Natural killer cell (primary cell): Measurements from ENCODE around the gene TMCC1. TPM values are rescaled to one million over a fixed set of nuclear protein-coding genes. Genes with fewer than 3 reads are reported as not detected.

Source experiments
- ATAC-seq, 3 donors: fragments of 150-1000 bp in 2 of 3; fragments of 200-7000 bp in 1 of 3; cut with Tn5 transposase; 1 replicate in 1 of 3; 2 replicates in 2 of 3; pipeline ENCODE4 v1.10.0; 2021; ENCODE audit warnings: mild to moderate bottlenecking in 2 of 3, moderate library complexity in 2 of 3
- DNase-seq, 2 donors: peaks; one replicate each; pipeline versions ENCODE4 v3.0.0 to v3.0.0-alpha.2; 2013 to 2021; ENCODE audit warnings: mixed read lengths in 1 of 2
- H3K27ac ChIP-seq: one replicate; pipeline ENCODE4 v1.5.1; 2013; ENCODE audit warnings: mild to moderate bottlenecking, low read length
- H3K27me3 ChIP-seq: one replicate; pipeline ENCODE4 v1.6.1; 2013; ENCODE audit warnings: low read length; ENCODE audit not compliant: control insufficient read depth, insufficient read depth
- H3K36me3 ChIP-seq: one replicate; pipeline ENCODE4 v1.6.1; 2013; ENCODE audit warnings: low read length; ENCODE audit not compliant: control insufficient read depth, insufficient read depth
- H3K4me1 ChIP-seq: one replicate; pipeline ENCODE4 v1.6.1; 2013; ENCODE audit warnings: low read length; ENCODE audit not compliant: control insufficient read depth, insufficient read depth
- H3K4me3 ChIP-seq: one replicate; pipeline ENCODE4 v1.5.1; 2013; ENCODE audit warnings: low read length
- H3K9me3 ChIP-seq: one replicate; pipeline ENCODE4 v1.6.1; 2013; ENCODE audit warnings: low read length; ENCODE audit not compliant: control insufficient read depth, insufficient read depth
- H3K27ac Mint-ChIP-seq, 2 donors: one replicate each; pipeline ENCODE4 v1.8.0; 2022; ENCODE audit warnings: mild to moderate bottlenecking in 2 of 2, mixed read lengths in 2 of 2, moderate library complexity in 1 of 2
- H3K27me3 Mint-ChIP-seq, 2 donors: one replicate each; pipeline ENCODE4 v1.8.0; 2022; ENCODE audit warnings: low read depth in 2 of 2, mixed read lengths in 2 of 2
- H3K36me3 Mint-ChIP-seq: one replicate; pipeline ENCODE4 v1.8.0; 2022; ENCODE audit warnings: mixed read lengths
- H3K4me1 Mint-ChIP-seq, 2 donors: one replicate each; pipeline ENCODE4 v1.8.0; 2022; ENCODE audit warnings: mixed read lengths in 2 of 2
- H3K4me3 Mint-ChIP-seq: one replicate; pipeline ENCODE4 v1.8.0; 2022; ENCODE audit warnings: mild to moderate bottlenecking, moderate library complexity, mixed read lengths
- H3K9me3 Mint-ChIP-seq, 2 donors: one replicate each; pipeline ENCODE4 v1.8.0; 2022; ENCODE audit warnings: mixed read lengths in 2 of 2
- WGBS: methylation state at CpG from one replicate; pipeline ENCODE4 v1.1.7; 2013; ENCODE audit warnings: missing lambda C conversion rate; ENCODE audit not compliant: insufficient coverage; 5-methylcytosine and 5-hydroxymethylcytosine counted together
- intact Hi-C: fragments of 100-400 bp; cut with micrococcal nuclease; formaldehyde crosslinking; loops from one replicate; pipeline ENCODE4 v1.14.2; 2022
- total RNA-seq, 4 donors: library from RNA; stranded (reverse); fragments of 120-200 nt in 1 of 4; gene quantifications; one replicate each; pipeline versions ENCODE4 v1.2.3 to v1.2.4, GENCODE V29; 2013 to 2022
- TF ChIP-seq, protein P1 (sequence below): fragments of 200-600 bp; IDR thresholded peaks from one replicate; pipeline ENCODE4 v1.8.0; 2022; ENCODE audit warnings: antibody characterized with exemption

The TMCC1 gene
- total RNA-seq, 3 donors from 2014 or later (not counting 1 experiment from before 2014, with no cell fraction given) = 26.4 to 36.7 (median 31.7) TPM

DNA sequence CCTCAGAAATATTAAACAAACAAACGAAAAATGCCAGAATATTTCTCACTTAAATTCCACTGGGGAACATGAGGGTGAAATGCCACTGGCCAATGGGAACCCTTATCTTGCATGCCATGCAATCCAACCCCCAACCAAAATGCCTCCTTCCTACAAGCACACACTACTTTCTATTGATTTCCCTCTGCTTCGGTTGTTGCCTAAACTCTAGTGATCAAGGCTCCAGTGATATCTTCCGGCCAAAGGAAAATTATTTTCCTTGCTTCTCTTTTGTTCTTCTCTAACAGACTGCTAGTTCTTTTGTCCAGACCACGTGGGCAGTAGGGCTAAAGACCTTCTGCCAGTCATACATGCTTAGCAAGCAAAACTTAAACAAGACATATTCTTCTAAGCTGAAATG is 115.7 kb downstream of the TMCC1 start:
- Mint-ChIP-seq H3K36me3 (no peaks in the 10 kb centered on the region), H3K27me3 (no peaks in the 10 kb centered on the region), H3K4me3 (no peak overlapping the region), H3K27ac (no peak overlapping the region), H3K4me1 (peaks cover 0 to 11% of the 10 kb centered on the region in 2 donors), H3K9me3 (no peaks in the 10 kb centered on the region)
- TF ChIP-seq, protein P1, sequence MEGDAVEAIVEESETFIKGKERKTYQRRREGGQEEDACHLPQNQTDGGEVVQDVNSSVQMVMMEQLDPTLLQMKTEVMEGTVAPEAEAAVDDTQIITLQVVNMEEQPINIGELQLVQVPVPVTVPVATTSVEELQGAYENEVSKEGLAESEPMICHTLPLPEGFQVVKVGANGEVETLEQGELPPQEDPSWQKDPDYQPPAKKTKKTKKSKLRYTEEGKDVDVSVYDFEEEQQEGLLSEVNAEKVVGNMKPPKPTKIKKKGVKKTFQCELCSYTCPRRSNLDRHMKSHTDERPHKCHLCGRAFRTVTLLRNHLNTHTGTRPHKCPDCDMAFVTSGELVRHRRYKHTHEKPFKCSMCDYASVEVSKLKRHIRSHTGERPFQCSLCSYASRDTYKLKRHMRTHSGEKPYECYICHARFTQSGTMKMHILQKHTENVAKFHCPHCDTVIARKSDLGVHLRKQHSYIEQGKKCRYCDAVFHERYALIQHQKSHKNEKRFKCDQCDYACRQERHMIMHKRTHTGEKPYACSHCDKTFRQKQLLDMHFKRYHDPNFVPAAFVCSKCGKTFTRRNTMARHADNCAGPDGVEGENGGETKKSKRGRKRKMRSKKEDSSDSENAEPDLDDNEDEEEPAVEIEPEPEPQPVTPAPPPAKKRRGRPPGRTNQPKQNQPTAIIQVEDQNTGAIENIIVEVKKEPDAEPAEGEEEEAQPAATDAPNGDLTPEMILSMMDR = no peak
- Histone ChIP-seq H3K27me3 (no peaks in the 10 kb centered on the region), H3K27ac (no peak overlapping the region), H3K9me3 (no peaks in the 10 kb centered on the region), H3K4me3 (no peak overlapping the region), H3K36me3 (no peaks in the 10 kb centered on the region), H3K4me1 (no peaks in the 10 kb centered on the region)
- WGBS = 92% methylated on average over 4 of the region's 4 CpGs
- intact Hi-C loops = no loop called here
- DNase-seq = no peak
- ATAC-seq = no peak

DNA sequence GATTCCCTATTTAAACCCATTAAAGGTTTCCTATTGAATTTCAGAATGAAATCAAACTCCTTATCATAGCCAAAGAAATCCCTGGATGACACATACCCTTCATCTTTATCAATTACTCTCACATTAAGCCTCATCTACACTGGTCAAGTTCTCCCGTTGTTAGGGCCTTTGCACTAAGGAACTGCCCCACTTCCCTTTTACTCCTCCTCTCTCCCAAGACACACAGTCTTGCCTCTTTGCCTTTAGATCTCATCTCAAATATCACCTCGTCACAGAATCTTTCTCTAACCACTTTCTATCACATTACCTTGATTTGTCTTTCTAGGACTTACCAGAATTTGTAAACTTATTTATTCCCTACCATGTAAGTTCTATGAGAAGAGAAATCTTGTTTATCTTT is 117.6 kb downstream of the TMCC1 start:
- ATAC-seq (no peak), DNase-seq (no peak)
- 93% methylated on average over 2 of the region's 2 CpGs for WGBS
- Histone ChIP-seq H3K36me3 (no peaks in the 10 kb centered on the region), H3K4me3 (no peak overlapping the region), H3K9me3 (no peaks in the 10 kb centered on the region), H3K27me3 (no peaks in the 10 kb centered on the region), H3K4me1 (no peaks in the 10 kb centered on the region), H3K27ac (no peak overlapping the region)
- Mint-ChIP-seq H3K4me1 (peaks cover 0 to 12% of the 10 kb centered on the region in 2 donors), H3K36me3 (no peaks in the 10 kb centered on the region), H3K4me3 (no peak overlapping the region), H3K9me3 (no peaks in the 10 kb centered on the region), H3K27ac (no peak overlapping the region), H3K27me3 (no peaks in the 10 kb centered on the region)
- TF ChIP-seq, protein P1 = no peak
- intact Hi-C loops = no loop called here

DNA sequence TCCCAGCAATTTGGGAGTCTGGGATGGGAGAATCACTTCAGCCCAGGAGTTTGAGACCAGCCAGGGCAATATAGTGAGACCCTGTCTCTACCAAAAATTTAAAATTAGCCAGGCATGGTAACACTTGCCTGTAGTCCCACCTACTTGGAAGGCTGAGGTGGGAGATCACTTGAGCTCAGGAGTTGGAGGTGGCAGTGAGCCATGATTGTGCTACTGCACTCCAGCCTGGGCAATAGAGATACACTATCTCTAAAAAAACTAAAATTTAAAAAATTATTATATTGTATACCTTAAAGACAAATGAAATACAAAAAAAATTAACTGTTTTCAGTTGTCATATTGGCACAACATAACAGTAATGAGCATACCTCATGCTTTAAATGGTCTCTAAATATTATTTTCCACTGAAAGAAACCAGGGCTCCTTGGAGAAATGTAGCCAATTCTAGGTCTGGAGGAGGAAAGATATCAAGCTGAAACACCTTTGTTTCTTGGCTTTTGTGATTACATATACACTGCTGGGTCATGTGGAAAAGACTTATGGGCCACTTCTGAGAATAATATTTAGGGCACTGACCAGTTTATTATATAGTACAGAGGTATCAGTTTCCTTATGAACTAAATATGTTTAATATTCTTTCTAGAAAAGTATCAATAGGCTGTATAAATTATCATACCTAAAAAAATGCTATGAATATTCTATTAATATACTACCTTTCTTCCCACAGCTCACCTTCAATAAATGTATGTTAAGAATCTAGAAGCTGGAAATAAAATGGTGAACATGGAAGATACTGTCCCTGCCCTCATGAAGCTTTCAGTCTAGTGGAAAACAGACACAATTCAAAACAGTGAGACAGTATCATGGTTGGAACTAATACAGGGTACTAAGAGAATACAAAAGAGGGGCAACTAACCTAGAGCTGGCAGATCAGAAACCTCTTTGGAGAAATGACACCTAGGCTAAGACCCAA is 119.5 kb downstream of the TMCC1 start:
- no peaks in the 10 kb centered on the region for H3K27me3 ChIP-seq
- no peaks in the 10 kb centered on the region for H3K9me3 ChIP-seq
- Mint-ChIP-seq H3K27me3 (no peaks in the 10 kb centered on the region), H3K4me1 (peaks cover 0 to 12% of the 10 kb centered on the region in 2 donors), H3K9me3 (no peaks in the 10 kb centered on the region), H3K4me3 (no peak overlapping the region), H3K36me3 (no peaks in the 10 kb centered on the region), H3K27ac (no peak overlapping the region)
- intact Hi-C loops = no loop called here
- no peak overlapping the region for H3K4me3 ChIP-seq
- H3K27ac ChIP-seq = no peak overlapping the region
- no peaks in the 10 kb centered on the region for H3K36me3 ChIP-seq
- H3K4me1 ChIP-seq = no peaks in the 10 kb centered on the region
- TF ChIP-seq, protein P1 = no peak
- DNase-seq = no peak
- no peak for ATAC-seq
